ENCODE data around the gene CCL24.
"Not testable (repeated sequence)": the region's sequence is repeated elsewhere in the genome, so short reads cannot be mapped to it uniquely, and the experiment has no call there.

CCL24 gene

DNA sequence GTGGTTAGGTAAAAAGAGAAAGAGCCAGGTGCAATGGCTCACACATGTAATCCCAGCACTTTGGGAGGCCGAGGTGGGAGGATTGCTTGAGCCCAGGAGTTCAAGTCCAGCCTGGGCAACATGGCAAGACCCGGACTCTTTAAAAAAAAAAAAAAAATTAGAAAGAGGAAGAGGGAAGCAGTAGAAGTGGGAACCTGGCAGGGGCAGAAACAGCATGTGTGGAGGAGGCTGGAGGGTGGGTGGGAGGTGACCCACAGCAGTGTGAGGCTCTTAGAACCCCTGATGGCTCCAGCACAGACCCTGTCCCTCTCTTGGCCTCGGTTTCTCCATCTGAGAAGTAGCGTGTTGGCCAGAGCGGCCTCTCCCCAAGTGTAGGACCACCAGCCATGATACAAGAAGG is 4.9 kb upstream of the CCL24 start:
- DNase-seq, result no peak

DNA sequence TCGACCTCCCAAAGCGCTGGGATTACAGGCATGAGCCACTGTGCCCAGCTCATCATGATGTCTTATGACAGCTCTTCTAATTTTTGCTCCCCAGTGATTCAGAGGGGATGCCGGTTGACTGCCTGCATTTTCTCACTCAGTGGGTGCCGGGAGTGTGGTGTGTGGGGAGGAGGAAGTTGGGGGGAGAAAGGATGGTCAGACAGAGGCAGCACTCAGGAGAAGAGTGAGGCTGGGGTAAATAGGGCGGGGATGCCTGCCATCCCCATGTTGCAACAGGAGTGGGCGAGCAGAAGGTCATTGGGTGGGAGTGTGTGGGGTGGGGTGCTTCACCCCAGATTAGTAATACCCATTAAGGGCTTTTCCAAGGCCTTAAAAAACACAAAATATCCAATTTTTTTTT is 3.5 kb upstream of the CCL24 start:
- DNase-seq, result no peak

DNA sequence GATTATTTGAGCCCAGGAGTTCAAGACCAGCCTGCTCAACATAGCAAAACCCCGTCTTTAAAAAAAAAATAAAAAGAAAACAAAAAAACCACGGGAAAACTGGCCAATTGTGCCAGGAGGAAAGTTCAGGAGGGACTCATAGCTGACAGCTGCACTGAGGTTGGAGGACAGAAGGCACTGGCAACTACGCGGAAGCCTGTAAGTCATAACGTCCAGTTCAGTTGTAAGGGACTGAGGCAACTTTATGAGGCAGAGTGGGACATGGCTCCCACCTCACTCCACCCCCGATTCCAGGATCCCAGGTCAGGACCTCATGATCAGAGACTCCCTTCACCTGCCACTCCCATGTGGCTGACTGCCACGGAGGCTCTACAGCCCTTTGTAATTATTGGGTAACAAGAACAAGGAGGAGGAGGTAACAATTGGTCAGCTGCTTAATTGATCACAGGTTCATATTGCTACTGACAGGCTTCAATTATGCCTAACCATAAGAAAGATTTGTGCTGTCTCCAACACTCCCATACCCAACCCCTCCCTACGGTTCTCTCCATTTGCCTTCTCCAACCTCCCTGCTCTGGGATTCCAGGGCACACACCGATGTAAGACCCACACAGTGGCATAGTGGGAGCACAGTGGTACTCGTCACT is 1.9 kb upstream of the CCL24 start:
- no peak for DNase-seq

DNA sequence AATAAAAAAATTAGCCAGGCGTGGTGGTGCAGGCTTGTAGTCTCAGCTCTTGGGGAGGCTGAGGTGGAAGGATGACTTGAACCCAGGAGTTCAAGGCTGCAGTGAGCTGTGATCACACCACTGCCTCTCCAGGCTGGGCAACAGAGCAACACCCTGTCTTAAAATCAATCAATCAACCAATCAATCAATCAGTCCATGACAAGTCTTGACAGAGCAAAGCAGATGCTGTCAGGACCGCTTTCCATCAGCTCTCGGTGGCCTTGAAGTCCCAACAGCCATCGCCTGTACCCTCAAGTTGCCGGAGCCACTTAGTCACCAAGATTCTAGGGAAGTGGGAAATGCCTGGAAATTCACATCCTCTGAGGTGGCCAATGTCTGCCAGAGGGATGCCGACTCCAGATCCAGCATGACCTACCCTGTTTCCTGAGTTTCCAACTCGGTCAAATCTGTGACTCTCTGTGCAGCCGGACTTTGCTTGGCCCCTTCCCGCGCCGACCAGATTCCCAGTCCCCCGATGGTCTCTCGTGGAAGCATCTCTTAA is 871 bp upstream of the CCL24 start:
- DNase-seq, result no peak

DNA sequence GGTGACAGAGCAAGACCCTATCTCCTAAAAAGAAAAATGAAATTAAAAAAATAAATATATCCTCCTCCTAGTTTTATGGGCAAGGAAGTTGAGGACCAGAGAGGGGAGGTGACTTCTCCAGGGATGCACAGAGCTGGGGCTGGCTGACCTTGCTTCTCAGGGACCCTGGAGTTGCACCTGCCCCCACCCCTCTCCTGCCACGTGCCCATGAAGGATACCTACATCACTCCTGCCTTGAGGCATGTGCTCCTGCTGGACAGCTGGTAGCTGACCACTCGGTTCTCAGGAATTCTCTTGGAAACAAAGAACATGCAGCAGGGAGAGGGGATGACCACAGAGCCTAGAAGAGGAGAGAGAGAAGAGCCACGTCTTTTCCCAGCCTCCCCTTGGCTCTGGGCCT is 522 bp downstream of the CCL24 start:
- no peak for DNase-seq

DNA sequence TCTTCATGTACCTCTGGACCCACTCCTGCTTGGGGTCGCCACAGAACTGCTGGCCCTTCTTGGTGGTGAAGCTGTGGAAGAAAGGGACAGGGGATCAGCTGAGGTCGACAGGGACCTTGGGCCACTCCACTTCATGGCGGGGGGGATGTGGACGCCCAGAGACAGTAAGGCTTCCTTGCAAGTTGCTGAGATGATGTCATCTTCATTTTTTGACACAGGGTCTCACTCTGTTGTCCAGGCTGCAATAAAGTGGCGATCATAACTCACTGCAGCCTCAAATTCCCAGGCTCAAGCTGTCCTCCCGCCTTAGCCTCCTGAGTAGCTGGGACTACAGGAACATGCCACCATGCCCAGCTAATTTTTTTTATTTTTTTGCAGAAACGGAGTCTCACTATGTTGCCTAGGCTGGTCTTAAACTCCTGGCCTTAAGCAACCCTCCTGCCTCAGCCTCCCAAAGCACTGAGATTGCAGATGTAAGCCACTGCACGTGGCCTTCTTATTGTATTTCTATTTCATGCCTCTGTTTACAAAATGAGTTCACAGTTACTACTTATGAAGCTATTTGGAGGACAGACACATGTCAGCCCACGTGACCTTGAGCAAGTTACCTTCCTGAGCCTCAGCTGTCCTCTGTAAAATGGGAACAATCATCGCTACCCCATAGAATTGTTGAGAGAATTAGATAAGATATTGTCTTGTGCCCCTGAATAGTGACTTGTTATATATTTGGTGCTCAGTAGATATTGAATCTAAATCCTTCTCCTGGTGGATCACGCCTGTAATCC is 1.5 kb downstream of the CCL24 start:
- DNase-seq, result no peak

DNA sequence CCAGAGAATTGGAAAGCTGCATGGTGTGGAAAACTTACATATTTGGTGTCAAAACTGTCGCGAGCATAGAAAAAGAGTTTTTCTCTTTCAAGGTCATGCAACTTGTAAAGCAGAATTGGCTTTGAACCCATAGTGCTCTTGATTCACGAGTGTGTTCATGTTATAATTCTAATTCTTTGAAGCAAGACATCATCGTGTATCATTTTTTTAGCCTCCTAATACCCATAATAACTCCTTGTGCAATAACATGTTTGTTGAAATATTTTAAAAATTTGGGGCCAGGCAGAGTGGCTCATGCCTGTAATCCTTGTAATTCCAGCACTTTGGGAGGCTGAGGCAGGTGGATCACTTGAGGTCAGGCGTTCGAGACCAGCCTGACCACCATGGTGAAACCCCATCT is 4.2 kb downstream of the CCL24 start:
- no peak for DNase-seq

DNA sequence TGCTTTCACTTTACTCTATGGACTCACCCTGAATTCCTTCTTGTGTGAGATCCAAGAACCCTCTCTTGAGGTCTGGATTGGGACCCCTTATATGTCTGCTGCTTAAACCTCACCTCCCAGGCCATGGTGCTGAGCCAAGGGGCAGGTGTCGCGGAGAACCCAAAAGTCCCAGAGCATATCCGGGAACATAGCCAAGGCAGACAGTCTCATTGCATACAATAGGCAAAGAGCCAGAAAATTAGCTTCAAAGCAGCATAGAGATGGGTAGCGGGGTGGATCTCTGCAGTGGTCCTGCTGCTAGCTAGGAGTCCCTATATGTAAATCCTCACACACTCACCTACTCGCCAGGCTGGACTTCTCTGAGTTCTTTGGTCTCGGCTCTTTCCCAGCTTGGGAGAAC is 5.5 kb downstream of the CCL24 start:
- no peak for DNase-seq

DNA sequence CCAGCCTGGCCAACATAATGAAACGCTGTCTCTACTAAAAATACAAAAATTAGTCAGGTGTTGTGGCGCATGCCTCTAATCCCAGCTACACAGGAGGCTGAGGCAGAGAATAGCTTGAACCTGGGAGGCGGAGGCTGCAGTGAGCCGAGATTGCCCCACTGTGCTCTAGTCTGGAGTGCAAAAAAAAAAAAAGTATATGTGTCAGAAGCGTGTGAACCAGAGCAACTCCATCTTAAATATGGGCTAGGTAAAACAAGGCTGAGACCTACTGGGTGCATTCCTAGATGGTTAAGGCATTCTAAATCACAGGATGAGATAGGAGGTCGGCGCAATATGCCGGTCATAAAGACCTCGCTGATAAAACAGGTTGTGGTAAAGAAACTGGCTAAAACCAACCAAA is 6.2 kb downstream of the CCL24 start:
- no peak for DNase-seq

DNA sequence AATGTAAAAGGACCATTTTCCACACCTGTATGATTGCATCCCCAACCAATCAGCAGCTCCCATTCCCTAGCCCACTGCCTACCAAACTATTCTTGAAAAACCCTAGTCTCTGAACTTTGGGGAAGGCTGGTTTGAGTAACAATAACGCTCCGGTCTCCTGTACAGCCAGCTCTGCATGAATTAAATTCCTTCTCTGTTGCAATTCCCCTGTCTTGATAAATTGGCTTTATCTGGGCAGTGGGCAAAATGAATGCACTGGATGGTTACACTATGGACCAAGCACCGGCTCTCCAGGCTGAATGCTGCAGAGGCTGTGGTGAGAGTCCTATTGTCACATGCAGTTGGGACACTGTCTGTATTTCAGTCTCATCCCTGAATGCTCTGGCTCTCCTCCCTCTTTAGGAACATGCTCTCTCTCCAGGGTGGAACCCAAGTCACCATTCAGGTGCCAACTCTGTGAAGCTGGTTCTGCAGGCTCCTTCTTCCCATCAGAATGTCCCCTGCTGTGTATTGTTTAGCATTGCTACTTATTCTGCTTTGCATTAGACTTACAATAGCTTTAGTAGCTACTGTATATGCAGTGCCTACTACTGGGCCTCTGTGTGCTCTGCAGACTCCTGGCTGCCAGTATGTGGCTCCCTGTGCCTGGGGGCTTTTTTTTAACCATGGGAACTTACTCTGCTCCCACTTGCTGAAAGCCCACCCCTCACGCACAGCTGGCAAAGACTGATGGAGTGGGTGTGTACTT is 6.9 kb downstream of the CCL24 start:
- no peak for DNase-seq

DNA sequence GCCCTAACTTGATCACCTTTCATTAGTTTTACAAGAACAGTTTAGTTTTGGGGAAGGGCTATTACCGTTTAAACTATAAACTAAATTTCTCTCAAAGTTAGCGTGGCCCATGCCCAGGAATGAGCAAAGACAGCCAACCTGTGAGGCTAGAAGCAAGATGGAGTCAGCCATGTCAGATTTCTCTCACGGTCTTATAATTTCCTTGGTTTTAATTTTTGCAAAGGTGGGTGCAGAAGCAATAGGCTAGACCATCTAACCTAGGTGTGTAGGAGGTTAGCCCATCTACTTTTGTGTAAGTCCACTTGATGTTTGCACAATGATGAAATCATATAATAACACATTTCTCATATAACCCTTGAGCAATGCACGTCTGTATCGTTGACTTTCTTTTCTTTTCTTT is 8.9 kb downstream of the CCL24 start:
- DNase-seq, result no peak

DNA sequence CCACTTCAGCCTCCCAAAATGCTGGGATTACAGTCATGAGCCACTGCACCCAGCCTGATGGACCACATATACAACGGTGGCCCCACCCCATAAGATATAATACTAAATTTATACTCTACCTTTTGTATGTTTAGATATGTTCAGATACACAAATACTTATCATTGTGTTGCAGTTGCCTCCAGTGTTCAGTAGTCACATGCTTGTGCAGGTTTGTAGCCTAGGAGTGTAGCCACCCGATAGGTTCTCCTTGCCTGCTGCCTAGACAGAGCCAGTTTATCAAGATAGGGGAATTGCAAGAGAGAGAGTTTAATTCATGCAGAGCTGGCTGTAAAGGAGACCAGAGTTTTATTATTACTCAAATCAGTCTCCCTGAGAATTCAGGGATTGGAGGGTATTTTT is 9.6 kb downstream of the CCL24 start:
- no peak for DNase-seq

DNA sequence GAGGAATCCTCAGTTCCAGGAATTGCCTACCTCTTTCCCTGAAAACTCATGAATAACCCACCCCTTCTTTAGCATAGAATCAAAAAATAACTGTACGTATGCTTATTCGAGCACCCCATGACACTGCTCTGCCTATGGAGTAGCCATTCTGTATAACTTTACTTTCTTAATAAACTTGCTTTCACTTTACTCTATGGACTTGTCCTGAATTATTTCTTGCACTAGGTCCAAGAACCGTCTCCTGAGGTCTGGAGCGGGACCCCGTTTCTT is 11.1 kb downstream of the CCL24 start:
- DNase-seq, result no peak

DNA sequence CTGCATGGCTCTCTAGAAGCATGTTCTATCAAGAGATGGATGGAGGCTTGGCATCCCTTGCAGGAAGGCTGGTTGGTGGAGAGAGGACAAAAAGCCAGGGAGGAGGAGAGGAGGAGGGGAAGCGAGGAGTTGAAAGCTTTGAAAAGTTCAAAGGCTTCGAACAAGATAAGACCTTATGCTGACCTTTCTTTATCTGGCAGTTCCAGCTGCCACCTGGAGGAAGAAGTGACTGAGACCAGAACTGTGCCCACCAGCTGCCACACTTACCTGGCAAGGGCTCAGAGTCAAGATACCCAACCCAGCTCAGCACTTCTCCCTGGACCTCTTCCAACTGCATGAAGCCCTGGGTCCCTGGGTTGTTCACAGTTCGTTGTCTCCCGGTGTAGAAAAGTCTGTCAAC is 14.8 kb downstream of the CCL24 start:
- no peak for DNase-seq

DNA sequence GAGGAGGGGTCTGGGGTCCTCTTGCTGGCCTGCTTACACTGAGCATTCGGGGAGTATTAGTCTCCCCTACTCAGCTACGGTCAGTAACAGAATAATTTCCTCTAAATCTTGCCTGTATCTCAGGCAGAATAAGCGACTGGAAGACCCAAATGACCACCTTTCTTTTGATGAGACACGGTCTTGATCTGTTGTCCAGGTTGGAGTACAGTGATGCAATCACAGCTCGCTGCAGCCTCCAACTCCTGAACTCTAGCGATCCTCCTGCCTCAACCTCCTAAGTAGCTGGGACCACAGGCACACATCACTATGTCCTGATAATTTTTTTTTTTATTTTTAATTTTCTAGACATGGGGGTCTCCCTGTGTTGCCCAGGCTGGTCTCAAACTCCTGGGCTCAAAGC is 17.2 kb downstream of the CCL24 start:
- no peak for DNase-seq

DNA sequence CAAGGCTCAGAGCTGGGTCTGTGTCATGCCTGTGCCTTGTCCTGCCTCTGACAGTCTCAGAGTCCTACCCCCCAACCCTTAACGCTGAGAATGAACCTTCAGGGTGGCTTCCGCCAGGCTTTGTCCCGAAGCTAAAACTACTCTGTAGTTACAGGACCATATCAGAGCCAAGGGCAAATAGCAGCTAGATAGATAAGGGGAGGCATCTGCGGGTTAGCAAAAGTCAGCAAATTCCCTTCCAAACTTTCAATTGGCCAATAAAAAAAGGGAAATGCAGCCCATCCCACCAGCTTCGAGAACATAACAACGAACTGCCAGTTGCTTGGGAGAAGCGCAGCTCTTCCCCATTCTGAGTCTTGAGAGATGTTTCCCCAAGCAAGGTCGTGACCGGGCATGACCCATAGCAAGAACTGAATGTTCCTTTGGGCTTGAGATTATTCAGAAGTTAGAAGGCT is 17.7 kb downstream of the CCL24 start:
- DNase-seq, result no peak

DNA sequence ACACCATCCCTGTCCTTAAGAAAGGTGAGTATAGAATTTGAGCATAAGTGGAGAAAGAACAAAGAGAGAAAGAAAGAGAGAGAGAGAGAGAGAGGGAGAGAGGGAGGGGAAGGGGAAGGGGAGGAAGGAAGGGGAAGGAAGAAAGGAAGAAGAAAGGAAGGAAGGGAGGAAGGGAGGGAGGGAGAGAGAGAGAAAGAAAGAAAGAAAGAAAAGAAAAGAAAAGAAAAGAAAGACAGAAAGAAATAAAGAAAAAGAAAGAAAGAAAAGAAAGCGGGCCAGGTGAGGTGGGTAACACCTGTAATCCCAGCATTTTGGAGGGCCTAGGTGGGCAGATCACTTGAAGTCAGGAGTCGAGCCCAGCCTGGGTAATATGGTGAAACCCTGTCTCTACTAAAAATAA is 19.9 kb downstream of the CCL24 start:
- no peak for DNase-seq

DNA sequence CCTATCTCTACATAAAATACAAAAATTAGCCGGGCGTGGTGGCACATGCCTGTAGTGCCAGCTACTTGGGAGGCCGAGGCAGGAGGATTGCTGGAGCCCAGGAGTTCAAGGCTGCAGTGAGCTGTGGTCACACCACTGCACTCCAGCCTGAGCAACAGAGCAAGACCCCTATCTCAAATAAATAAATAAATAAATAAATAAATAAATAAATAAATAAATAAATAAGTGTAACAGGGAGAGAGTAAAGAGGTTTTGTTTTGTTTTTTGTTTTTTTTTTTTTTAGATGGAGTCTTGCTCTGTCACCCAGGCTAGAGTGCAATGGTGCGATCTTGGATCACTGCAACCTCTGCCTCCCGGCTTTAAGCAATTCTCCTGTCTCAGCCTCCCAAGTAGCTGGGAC is 21.0 kb downstream of the CCL24 start:
- DNase-seq, result not testable (repeated sequence)

DNA sequence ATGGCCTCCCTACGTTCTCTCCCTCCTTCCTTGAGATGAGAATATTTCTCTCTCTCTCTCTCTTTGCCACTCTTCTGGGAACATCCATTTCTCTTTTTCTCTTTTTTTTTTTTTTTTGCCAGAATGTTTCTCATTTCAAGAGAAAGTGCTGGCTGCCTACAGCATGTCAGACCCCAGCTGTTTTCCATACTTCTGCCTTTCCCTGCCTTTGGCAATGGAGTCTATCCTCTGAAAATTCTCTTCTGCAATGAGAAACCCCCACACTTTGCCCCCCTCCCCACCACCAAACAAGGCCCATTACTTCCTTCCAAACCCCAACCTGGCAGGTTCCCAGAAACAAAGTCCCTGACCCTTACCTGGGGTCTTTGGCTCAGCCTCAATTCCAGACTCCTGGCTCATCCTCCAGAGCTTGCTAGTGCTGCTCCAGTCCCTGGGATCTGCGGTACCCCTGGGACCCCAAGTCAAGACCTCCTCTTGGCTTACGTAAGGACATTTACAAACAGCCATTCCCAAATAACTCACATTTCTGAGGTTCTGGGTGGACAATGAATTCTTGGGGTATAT is 24.2 kb downstream of the CCL24 start:
- no peak for DNase-seq

DNA sequence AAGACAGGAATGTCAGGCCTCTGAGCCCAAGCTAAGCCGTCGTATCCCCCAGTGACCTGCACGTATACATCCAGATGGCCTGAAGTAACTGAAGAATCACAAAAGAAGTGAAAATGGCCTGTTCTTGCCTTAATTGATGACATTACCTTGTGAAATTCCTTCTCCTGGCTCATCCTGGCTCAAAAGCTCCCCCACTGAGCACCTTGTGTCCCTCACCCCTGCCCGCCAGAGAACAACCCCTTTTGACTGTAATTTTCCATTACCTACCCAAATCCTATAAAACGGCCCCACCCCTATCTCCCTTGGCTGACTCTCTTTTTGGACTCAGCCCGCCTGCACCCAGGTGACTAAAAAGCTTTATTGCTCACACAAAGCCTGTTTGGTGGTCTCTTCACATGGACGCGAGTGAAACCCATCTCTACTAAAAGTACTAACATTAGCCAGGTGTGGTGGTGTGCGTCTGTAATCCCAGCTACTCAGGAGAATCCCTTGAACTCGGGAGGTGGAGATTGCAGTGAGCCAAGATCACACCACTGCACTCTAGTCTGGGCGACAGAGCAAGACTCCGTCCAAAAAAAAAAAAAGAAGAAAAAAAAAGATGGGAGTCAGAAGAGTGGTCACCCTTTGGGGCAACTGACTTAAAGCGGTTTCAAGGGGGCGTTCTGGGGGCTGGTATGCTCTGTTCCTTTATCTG is 25.3 kb downstream of the CCL24 start:
- not testable (repeated sequence) for DNase-seq

DNA sequence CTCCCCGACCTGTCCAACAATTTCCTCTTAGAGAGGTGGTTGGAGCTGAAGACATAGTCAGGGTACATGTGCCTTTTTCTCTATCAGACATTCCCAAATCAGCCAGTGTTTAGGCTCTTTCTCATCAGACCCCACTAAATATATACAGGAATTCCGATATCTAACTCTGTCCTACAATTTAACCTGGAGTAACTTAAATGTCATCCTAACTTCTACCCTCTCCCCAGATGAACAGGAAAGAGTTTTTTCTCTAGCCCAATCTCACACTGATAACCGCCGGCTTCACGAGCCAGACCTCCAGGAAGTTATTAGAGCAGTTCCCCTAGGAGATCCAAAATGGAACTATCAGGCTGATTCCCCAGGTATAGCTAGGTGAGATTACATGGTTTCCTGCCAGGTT is 30.5 kb downstream of the CCL24 start:
- not testable (repeated sequence) for DNase-seq

DNA sequence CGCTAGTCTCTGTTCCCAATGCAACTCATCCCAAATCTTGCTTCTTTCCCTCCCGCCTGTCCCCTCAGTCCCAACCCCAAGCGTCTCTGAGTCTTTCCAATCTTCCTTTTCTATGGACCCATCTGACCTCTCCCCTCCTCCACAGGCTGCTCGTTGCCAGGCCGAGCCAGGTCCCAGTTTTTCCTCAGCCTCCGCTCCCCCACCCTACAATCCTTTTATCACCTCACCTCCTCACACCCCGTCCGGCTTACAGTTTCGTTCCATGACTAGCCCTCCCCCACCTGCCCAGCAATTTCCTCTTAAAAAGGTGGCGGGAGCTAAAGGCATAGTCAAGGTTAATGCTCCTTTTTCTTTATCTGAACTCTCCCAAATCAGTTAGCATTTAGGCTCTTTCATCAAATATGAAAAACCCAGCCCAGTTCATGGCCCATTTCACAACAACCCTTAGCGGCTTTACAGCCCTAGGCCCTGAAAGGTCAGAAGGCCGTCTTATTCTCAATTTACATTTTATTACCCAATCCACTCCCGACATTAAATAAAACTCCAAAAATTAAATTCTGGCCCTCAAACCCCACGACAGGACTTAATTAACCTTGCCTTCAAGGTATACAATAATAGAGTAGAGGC is 32.8 kb downstream of the CCL24 start:
- DNase-seq, result not testable (repeated sequence)

DNA sequence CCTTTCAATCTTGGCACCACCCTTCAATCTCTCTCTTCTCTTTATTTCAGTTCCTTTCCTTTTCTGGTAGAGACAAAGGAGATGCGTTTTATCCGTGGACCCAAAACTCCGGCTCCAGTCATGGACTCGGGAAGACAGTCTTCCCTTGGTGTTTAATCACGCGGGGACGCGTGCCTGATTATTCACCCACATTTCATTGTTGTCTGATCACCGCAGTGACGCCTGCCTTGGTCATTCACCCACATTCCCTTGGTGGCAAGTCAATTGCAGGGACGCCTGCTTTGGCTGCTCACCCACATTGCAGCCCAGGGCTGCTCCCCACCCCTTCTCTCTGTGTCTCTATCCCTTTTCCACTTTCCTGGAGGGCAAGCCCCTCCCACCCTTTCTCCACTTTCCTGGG is 34.1 kb downstream of the CCL24 start:
- DNase-seq, result not testable (repeated sequence)

Measured in activated CD4-positive, CD25-positive, alpha-beta regulatory T cell (primary cell).